ENCODE results near the gene ARID4B.
"Not testable (repeated sequence)": the region's sequence is repeated elsewhere in the genome, so short reads cannot be mapped to it uniquely, and the experiment has no call there.

Gene ARID4B

GRCh38 chr1:235295902-235296350 is 32.1 kb downstream of the ARID4B start:
- no peak for DNase-seq

GRCh38 chr1:235293322-235293942 is 34.5 kb downstream of the ARID4B start:
- DNase-seq, result no peak

- no peak for DNase-seq
Measured at GRCh38 chr1:235292790-235293189, 35.2 kb downstream of the ARID4B start.

- no peak for DNase-seq
Measured at GRCh38 chr1:235291599-235292091, 36.3 kb downstream of the ARID4B start.

GRCh38 chr1:235290740-235291502 is 37.1 kb downstream of the ARID4B start:
- DNase-seq, result no peak

GRCh38 chr1:235289859-235290739 is 37.9 kb downstream of the ARID4B start:
- no peak for DNase-seq

GRCh38 chr1:235287208-235287882 is 40.6 kb downstream of the ARID4B start:
- DNase-seq, result no peak

- DNase-seq, result no peak
Measured at GRCh38 chr1:235286667-235287066, 41.3 kb downstream of the ARID4B start.

GRCh38 chr1:235284231-235284769 is 43.7 kb downstream of the ARID4B start:
- DNase-seq, result no peak

GRCh38 chr1:235283636-235284035 is 44.3 kb downstream of the ARID4B start:
- DNase-seq, result not testable (repeated sequence)

GRCh38 chr1:235280467-235280866 is 47.5 kb downstream of the ARID4B start:
- DNase-seq, result no peak

- DNase-seq, result no peak
Measured at GRCh38 chr1:235279694-235280093, 48.3 kb downstream of the ARID4B start.

- no peak for DNase-seq
Measured at GRCh38 chr1:235278915-235279292, 49.1 kb downstream of the ARID4B start.

GRCh38 chr1:235278233-235278914 is 49.6 kb downstream of the ARID4B start:
- DNase-seq, result no peak

- DNase-seq, result no peak
Measured at GRCh38 chr1:235277709-235278108, 50.3 kb downstream of the ARID4B start.

GRCh38 chr1:235275836-235276235 is 52.1 kb downstream of the ARID4B start:
- DNase-seq, result no peak

- DNase-seq, result no peak
Measured at GRCh38 chr1:235275223-235275622, 52.8 kb downstream of the ARID4B start.

- DNase-seq, result no peak
Measured at GRCh38 chr1:235272851-235273250, 55.1 kb downstream of the ARID4B start.

- DNase-seq, result no peak
Measured at GRCh38 chr1:235270625-235271024, 57.4 kb downstream of the ARID4B start.

GRCh38 chr1:235269990-235270389 is 58.0 kb downstream of the ARID4B start:
- not testable (repeated sequence) for DNase-seq

- DNase-seq, result no peak
Measured at GRCh38 chr1:235268379-235269125, 59.4 kb downstream of the ARID4B start.
